IMR-90 (cell line): ENCODE results near the gene SEMA3C. TPM values are rescaled to one million over a fixed set of nuclear protein-coding genes. Genes with fewer than 3 reads are reported as not detected.

ENCODE experiments used
- ATAC-seq: fragments of 200-7000 bp; cut with Tn5 transposase; 2 replicates; pipeline ENCODE4 v1.9.1; 2020; ENCODE audit warnings: low read depth, mild to moderate bottlenecking, moderate library complexity
- BruUV-seq: library from RNA; stranded (reverse); fragments of 400-500 nt; replicated peaks from 2 replicates; lab custom pipeline; 2021; lab: Mats Ljungman, UMichigan
- CTCF ChIA-PET: fragments of 300-600 bp; formaldehyde crosslinking; extraction: SDS; loops from one replicate; lab custom pipeline; 2021; ENCODE audit warnings: antibody characterized with exemption; lab: Yijun Ruan, JAX
- POLR2A ChIA-PET: fragments of 300-600 bp; sonication (Branson Sonifier 250); formaldehyde crosslinking; loops from one replicate; lab custom pipeline; 2022; ENCODE audit warnings: antibody characterized with exemption; ENCODE audit not compliant: unreplicated experiment; lab: Charles Lee
- DNase-seq: peaks from one replicate; pipeline ENCODE4 v3.0.0; 2013
- H2AFZ ChIP-seq: replicated peaks from 2 replicates; pipeline ENCODE3; 2013; ENCODE audit warnings: low read length, mild to moderate bottlenecking; ENCODE audit not compliant: poor library complexity
- H2AK5ac ChIP-seq: 2 replicates; pipeline ENCODE4 v1.6.1; 2013; ENCODE audit warnings: low read depth, low read length, inconsistent platforms
- H2AK9ac ChIP-seq: replicated peaks from 2 replicates; pipeline ENCODE3; 2013; ENCODE audit warnings: mild to moderate bottlenecking, low read depth, low read length, moderate library complexity; ENCODE audit not compliant: poor library complexity
- H2BK120ac ChIP-seq: 2 replicates; pipeline ENCODE4 v1.6.1; 2013; ENCODE audit warnings: low read depth, low read length, inconsistent platforms
- H2BK15ac ChIP-seq: 3 replicates; pipeline ENCODE4 v1.6.1; 2013; ENCODE audit warnings: low read depth, low read length, inconsistent platforms
- H2BK20ac ChIP-seq: 2 replicates; pipeline ENCODE4 v1.6.1; 2013; ENCODE audit warnings: low read depth, mild to moderate bottlenecking, inconsistent platforms, low read length, moderate library complexity
- H2BK5ac ChIP-seq: 2 replicates; pipeline ENCODE4 v1.6.1; 2013; ENCODE audit warnings: mild to moderate bottlenecking, low read depth, low read length, inconsistent platforms; ENCODE audit not compliant: poor library complexity, severe bottlenecking
- H3K14ac ChIP-seq: replicated peaks from 2 replicates; pipeline ENCODE4 v1.6.1; 2013; ENCODE audit warnings: low read depth, low read length, inconsistent platforms
- H3K18ac ChIP-seq: 2 replicates; pipeline ENCODE4 v1.6.1; 2013; ENCODE audit warnings: low read depth, low read length, control low read depth
- H3K23ac ChIP-seq: 2 replicates; pipeline ENCODE4 v1.6.1; 2013; ENCODE audit warnings: low read depth, low read length, inconsistent platforms
- H3K27ac ChIP-seq: 2 replicates; pipeline ENCODE4 v1.5.1; 2013; ENCODE audit warnings: mild to moderate bottlenecking, control low read depth, low read length; ENCODE audit not compliant: insufficient read depth
- H3K27me3 ChIP-seq: 2 replicates; pipeline ENCODE4 v1.6.1; 2013; ENCODE audit warnings: low read length; ENCODE audit not compliant: control insufficient read depth, insufficient read depth
- H3K36me3 ChIP-seq: 2 replicates; pipeline ENCODE4 v1.6.1; 2013; ENCODE audit warnings: low read length, mixed read lengths; ENCODE audit not compliant: control insufficient read depth, insufficient read depth
- H3K4ac ChIP-seq: 2 replicates; pipeline ENCODE4 v1.6.1; 2013; ENCODE audit warnings: low read depth, low read length, inconsistent platforms
- H3K4me1 ChIP-seq: 2 replicates; pipeline ENCODE4 v1.6.1; 2013; ENCODE audit warnings: low read length, mixed read lengths; ENCODE audit not compliant: control insufficient read depth, insufficient read depth
- H3K4me2 ChIP-seq: 2 replicates; pipeline ENCODE4 v1.6.1; 2013; ENCODE audit warnings: low read depth, mild to moderate bottlenecking, control low read depth, low read length, moderate library complexity
- H3K4me3 ChIP-seq: 2 replicates; pipeline ENCODE4 v1.5.1; 2013; ENCODE audit warnings: low read depth, mild to moderate bottlenecking, control low read depth, low read length, moderate library complexity; ENCODE audit not compliant: insufficient read depth
- H3K56ac ChIP-seq: 2 replicates; pipeline ENCODE4 v1.6.1; 2013; ENCODE audit warnings: low read length, inconsistent platforms; ENCODE audit not compliant: insufficient read depth; ENCODE audit errors: extremely low read depth
- H3K79me1 ChIP-seq, 2 experiments: 2 replicates each; pipeline ENCODE4 v1.6.1; 2013; ENCODE audit warnings: low read length in 2 of 2, inconsistent platforms in 1 of 2, low read depth in 1 of 2
- H3K9ac ChIP-seq: 2 replicates; pipeline ENCODE4 v1.6.1; 2013; ENCODE audit warnings: low read depth, low read length, control low read depth
- H3K9me1 ChIP-seq: 2 replicates; pipeline ENCODE4 v1.6.1; 2013; ENCODE audit warnings: low read length, inconsistent platforms; ENCODE audit not compliant: insufficient read depth
- H3K9me3 ChIP-seq: 2 replicates; pipeline ENCODE4 v1.6.1; 2013; ENCODE audit warnings: low read length; ENCODE audit not compliant: control insufficient read depth, insufficient read depth
- H4K20me1 ChIP-seq: 2 replicates; pipeline ENCODE4 v1.6.1; 2013; ENCODE audit warnings: low read length, inconsistent platforms; ENCODE audit not compliant: insufficient read depth
- H4K5ac ChIP-seq: 2 replicates; pipeline ENCODE4 v1.6.1; 2013; ENCODE audit warnings: mild to moderate bottlenecking, low read depth, low read length, control low read depth
- H4K8ac ChIP-seq, 2 experiments: 2 replicates each; pipeline ENCODE4 v1.6.1; 2013; ENCODE audit warnings: low read depth in 2 of 2, low read length in 2 of 2, control low read depth in 1 of 2, inconsistent platforms in 1 of 2
- H4K91ac ChIP-seq: 2 replicates; pipeline ENCODE4 v1.6.1; 2013; ENCODE audit warnings: low read depth, low read length, inconsistent platforms; ENCODE audit not compliant: insufficient read depth
- BHLHE40 ChIP-seq: fragments of 150-350 bp; IDR thresholded peaks from 2 replicates; pipeline ENCODE4 v1.6.1; 2016; ENCODE audit warnings: mild to moderate bottlenecking, low read depth, low read length
- CHD1 ChIP-seq: IDR thresholded peaks from 2 replicates; pipeline ENCODE4 v1.6.1; 2012; ENCODE audit warnings: low read depth, low read length, improper control_type of control experiment
- CTCF ChIP-seq: conservative IDR thresholded peaks from 2 replicates; pipeline ENCODE4 v1.5.1; 2012; ENCODE audit warnings: mild to moderate bottlenecking, low read depth, low read length, improper control_type of control experiment
- FOS ChIP-seq: fragments of 150-350 bp; IDR thresholded peaks from 2 replicates; pipeline ENCODE4 v1.6.1; 2016; ENCODE audit warnings: low read depth, low read length
- MAZ ChIP-seq: IDR thresholded peaks from 2 replicates; pipeline ENCODE4 v1.6.1; 2012; ENCODE audit warnings: low read depth, mild to moderate bottlenecking, low read length, improper control_type of control experiment, moderate library complexity, borderline replicate concordance
- MXI1 ChIP-seq: IDR thresholded peaks from 2 replicates; pipeline ENCODE4 v1.6.1; 2012; ENCODE audit warnings: low read depth, mild to moderate bottlenecking, low read length, moderate library complexity, borderline replicate concordance
- RAD21 ChIP-seq: IDR thresholded peaks from 2 replicates; pipeline ENCODE4 v1.6.1; 2012; ENCODE audit warnings: low read length, improper control_type of control experiment
- RCOR1 ChIP-seq: IDR thresholded peaks from 2 replicates; pipeline ENCODE4 v1.6.1; 2012; ENCODE audit warnings: mild to moderate bottlenecking, low read length, improper control_type of control experiment; ENCODE audit not compliant: insufficient replicate concordance
- RFX5 ChIP-seq: IDR thresholded peaks from 2 replicates; pipeline ENCODE4 v1.8.0; 2012; ENCODE audit warnings: low read depth, mild to moderate bottlenecking, low read length, moderate library complexity
- SMC3 ChIP-seq: fragments of 150-350 bp; IDR thresholded peaks from 2 replicates; pipeline ENCODE4 v1.6.1; 2016; ENCODE audit warnings: low read depth, mild to moderate bottlenecking, antibody characterized with exemption, low read length, moderate library complexity
- USF2 ChIP-seq: fragments of 150-350 bp; IDR thresholded peaks from 2 replicates; pipeline ENCODE4 v1.6.1; 2017; ENCODE audit warnings: mild to moderate bottlenecking, antibody characterized with exemption, low read length, low read depth
- WGBS, 2 experiments: methylation state at CpG; one replicate each; pipeline versions ENCODE4 v1.1.5 to v1.1.7; 2013; ENCODE audit warnings: missing lambda C conversion rate in 2 of 2; ENCODE audit not compliant: insufficient read length in 1 of 2; ENCODE audit errors: extremely low coverage in 2 of 2; 5-methylcytosine and 5-hydroxymethylcytosine counted together
- dilution Hi-C: fragments of 300-500 bp; cut with HindIII; formaldehyde crosslinking; loops from one replicate; pipeline ENCODE4 v1.14.3; 2018; ENCODE audit warnings: low sequenced_read_pairs; ENCODE audit not compliant: unreplicated experiment
- in situ Hi-C: fragments of 300-500 bp; cut with MboI; formaldehyde crosslinking; loops from 3 replicates; pipeline ENCODE4 v1.14.3; 2019; ENCODE audit warnings: low sequenced_read_pairs, inconsistent platforms, mixed read lengths
- intact Hi-C: fragments of 100-400 bp; cut with micrococcal nuclease; formaldehyde crosslinking; loops from 2 replicates; pipeline ENCODE4 v1.10.0; 2022
- polyA plus RNA-seq, 3 experiments: library from polyadenylated mRNA; depleted of rRNA; stranded (reverse); fragments of >200 nt; gene quantifications; 2 replicates each; pipeline ENCODE4 v1.2.3, GENCODE V29; 2012; ENCODE audit warnings: low replicate concordance in 1 of 3
- total RNA-seq: library from RNA; depleted of rRNA; stranded (reverse); fragments of >200 nt; gene quantifications from 2 replicates; pipeline ENCODE4 v1.2.3, GENCODE V29; 2012

Gene SEMA3C
- total and polyA plus RNA-seq, 2 of the 4 experiments (the other 2 are of a cell fraction): 21.2 to 97.1 TPM

- no peak for TF ChIP-seq MXI1
Observed at GRCh38 chr7:80884511-80885195, 34.2 kb downstream of the SEMA3C start (continued).

- no peak overlapping the region for H2AFZ ChIP-seq
- H3K56ac ChIP-seq: peak overlapping the region; percentile 82
- peak overlapping the region in 1 of 2 experiments; percentile 59; a peak in 2 of 4 replicates for H4K8ac ChIP-seq
- CTCF ChIA-PET: interaction anchor here (0.7 kb wide), 1 partner anchor 587 kb away, joined by 4 read pairs; no protein-coding TSS in a partner anchor
- no peaks in the 10 kb centered on the region for H4K20me1 ChIP-seq
- H3K9ac ChIP-seq: no peak overlapping the region
- H3K4me1 ChIP-seq: peaks cover 8% of the 10 kb centered on the region
- BruUV-seq: no TSS peak
- H3K27me3 ChIP-seq: no peaks in the 10 kb centered on the region
- peak overlapping the region; percentile 64; the same call in 1 of the 2 replicates for H3K4me2 ChIP-seq
- H3K14ac ChIP-seq: peak overlapping the region; percentile 65; the same call in 1 of the 2 replicates
- H3K23ac ChIP-seq: peak overlapping the region; percentile 25; the same call in 1 of the 2 replicates
- intact Hi-C loops: loop anchor here (2.0 kb wide), 1 partner anchor 25 kb away; no protein-coding TSS in a partner anchor
- H4K91ac ChIP-seq: peak overlapping the region; percentile 70
- H2BK20ac ChIP-seq: peak overlapping the region; percentile 88
- no peak overlapping the region for H2AK9ac ChIP-seq
- H4K5ac ChIP-seq: peak overlapping the region; percentile 76; the same call in 1 of the 2 replicates
- no CpG with 5 or more reads among the region's 2 CpGs for WGBS, 2 experiments
- dilution Hi-C loops: no loop called here
- peaks cover 2% of the 10 kb centered on the region; the same call in 1 of the 2 replicates for H3K36me3 ChIP-seq
- peak overlapping the region; percentile 69; the same call in 1 of the 2 replicates for H3K18ac ChIP-seq
- H2BK15ac ChIP-seq: peak overlapping the region; percentile 65; the same call in 2 of the 3 replicates
- H3K9me1 ChIP-seq: peaks cover 6% of the 10 kb centered on the region
- in situ Hi-C loops: no loop called here
- no peak overlapping the region for H3K27ac ChIP-seq
- H3K4ac ChIP-seq: peak overlapping the region; percentile 75; the same call in 1 of the 2 replicates
- H3K4me3 ChIP-seq: no peak overlapping the region
- H3K9me3 ChIP-seq: no peaks in the 10 kb centered on the region
- peak overlapping the region; percentile 87 for H2BK120ac ChIP-seq
- H2AK5ac ChIP-seq: peak overlapping the region; percentile 37
- peak; percentile 98 for DNase-seq
- H3K79me1 ChIP-seq: peaks cover 7 to 29% of the 10 kb centered on the region in 2 experiments; a peak in 3 of 4 replicates
- peak overlapping the region; percentile 90 for H2BK5ac ChIP-seq
- ATAC-seq: peak; percentile 90
- POLR2A ChIA-PET: no interaction called here
- TF ChIP-seq RFX5 (no peak), SMC3 (no peak), FOS (peak; percentile 89), BHLHE40 (peak; percentile 58), RAD21 (no peak), USF2 (no peak), RCOR1 (no peak), CTCF (no peak), CHD1 (no peak), MAZ (no peak)
Observed at GRCh38 chr7:80883154-80884025, 35.5 kb downstream of the SEMA3C start.
